GM21619 (cell line): ENCODE data around the gene ILK.

Source experiments
- ATAC-seq: cut with Tn5 transposase; IDR thresholded peaks from one replicate; pipeline ENCODE4 v1.9.1; 2021; ENCODE audit not compliant: unreplicated experiment

ILK gene

GRCh38 chr11:6619004-6619745 is 15.6 kb downstream of the ILK start, which contains the start of gene TPP1:
Gene TPP1, minus strand, starts transcription at chr11:6619422. Its CDS starts 22 bp downstream, at chr11:6619400.
- ATAC-seq: peak; percentile 99

- no peak for ATAC-seq
Measured at GRCh38 chr11:6620636-6621035, 17.1 kb downstream of the ILK start.

- ATAC-seq: no peak
Measured at GRCh38 chr11:6621711-6622211, 18.2 kb downstream of the ILK start.

- no peak for ATAC-seq
Measured at GRCh38 chr11:6622261-6623171, 18.9 kb downstream of the ILK start.

GRCh38 chr11:6623391-6624363 is 20.1 kb downstream of the ILK start:
- ATAC-seq: no peak

GRCh38 chr11:6625156-6625831 is 21.7 kb downstream of the ILK start:
- ATAC-seq: no peak

GRCh38 chr11:6625832-6626420 is 22.4 kb downstream of the ILK start:
- no peak for ATAC-seq

- no peak for ATAC-seq
Measured at GRCh38 chr11:6626971-6627761, 23.6 kb downstream of the ILK start.

GRCh38 chr11:6627762-6628241 is 24.2 kb downstream of the ILK start:
- peak; percentile 72 for ATAC-seq

GRCh38 chr11:6628526-6628925 is 25.0 kb downstream of the ILK start:
- no peak for ATAC-seq

GRCh38 chr11:6629573-6629891 is 26.0 kb downstream of the ILK start:
- ATAC-seq: no peak

- ATAC-seq: no peak
Measured at GRCh38 chr11:6629892-6630631, 26.5 kb downstream of the ILK start.

GRCh38 chr11:6630632-6631291 is 27.2 kb downstream of the ILK start:
- ATAC-seq: no peak

GRCh38 chr11:6631361-6631890 is 27.9 kb downstream of the ILK start:
- ATAC-seq: no peak

GRCh38 chr11:6632116-6633073 is 28.8 kb downstream of the ILK start:
- ATAC-seq: no peak
